Fibroblast of mammary gland (primary cell): ENCODE data around the gene MYO3B.
"Not testable (repeated sequence)": the region's sequence is repeated elsewhere in the genome, so short reads cannot be mapped to it uniquely, and the experiment has no call there.

Source experiments
- DNase-seq: peaks from one replicate; pipeline ENCODE4 v3.0.0-alpha.2; 2010; ENCODE audit warnings: low read depth
- H3K4me3 ChIP-seq: 2 replicates; pipeline ENCODE4 v1.5.1; 2011; ENCODE audit warnings: low read depth, mild to moderate bottlenecking, low read length, moderate library complexity; ENCODE audit not compliant: control insufficient read depth
- CTCF ChIP-seq: conservative IDR thresholded peaks from 2 replicates; pipeline ENCODE4 v1.5.1; 2011; ENCODE audit warnings: low read depth, low read length, inconsistent platforms; ENCODE audit not compliant: control insufficient read depth, insufficient read depth

MYO3B gene

GRCh38 chr2:170339750-170340692, 162.1 kb downstream of the MYO3B start:
- DNase-seq: no peak
- no peak for TF ChIP-seq CTCF
- no peak overlapping the region for H3K4me3 ChIP-seq

- no peak for DNase-seq
- no peak overlapping the region for H3K4me3 ChIP-seq
- no peak for TF ChIP-seq CTCF
Observed at GRCh38 chr2:170340693-170341068, 162.7 kb downstream of the MYO3B start.

GRCh38 chr2:170341684-170342623, 164.0 kb downstream of the MYO3B start:
- DNase-seq: no peak
- H3K4me3 ChIP-seq: no peak overlapping the region
- no peak for TF ChIP-seq CTCF

GRCh38 chr2:170344663-170345346, 166.9 kb downstream of the MYO3B start:
- no peak for TF ChIP-seq CTCF
- no peak overlapping the region for H3K4me3 ChIP-seq
- no peak for DNase-seq

GRCh38 chr2:170345607-170346006, 167.7 kb downstream of the MYO3B start:
- H3K4me3 ChIP-seq: no peak overlapping the region
- DNase-seq: no peak
- TF ChIP-seq CTCF: no peak

GRCh38 chr2:170349269-170349668, 171.3 kb downstream of the MYO3B start:
- not testable (repeated sequence) for DNase-seq, H3K4me3 ChIP-seq
